Renal cortex interstitium (tissue), 11 donors: ENCODE data around the gene ABHD17A. TPM values are rescaled to one million over a fixed set of nuclear protein-coding genes. Genes with fewer than 3 reads are reported as not detected.

Experiments
- DNase-seq, 11 donors: peaks; one replicate each; pipeline ENCODE4 v3.0.0-alpha.2; 2013; ENCODE audit warnings: low read depth in 9 of 11, low spot score in 4 of 11; ENCODE audit errors: extremely low read depth in 1 of 11
- polyA plus RNA-seq, 3 donors: library from polyadenylated mRNA; unstranded; fragments of 120-200 nt; gene quantifications; one replicate each; pipeline ENCODE4 v1.2.1, GENCODE V29; 2013; ENCODE audit not compliant: insufficient read length in 3 of 3

Gene ABHD17A
- polyA plus RNA-seq, 3 donors = 32.3 to 66.3 (median 55.4) TPM

DNA sequence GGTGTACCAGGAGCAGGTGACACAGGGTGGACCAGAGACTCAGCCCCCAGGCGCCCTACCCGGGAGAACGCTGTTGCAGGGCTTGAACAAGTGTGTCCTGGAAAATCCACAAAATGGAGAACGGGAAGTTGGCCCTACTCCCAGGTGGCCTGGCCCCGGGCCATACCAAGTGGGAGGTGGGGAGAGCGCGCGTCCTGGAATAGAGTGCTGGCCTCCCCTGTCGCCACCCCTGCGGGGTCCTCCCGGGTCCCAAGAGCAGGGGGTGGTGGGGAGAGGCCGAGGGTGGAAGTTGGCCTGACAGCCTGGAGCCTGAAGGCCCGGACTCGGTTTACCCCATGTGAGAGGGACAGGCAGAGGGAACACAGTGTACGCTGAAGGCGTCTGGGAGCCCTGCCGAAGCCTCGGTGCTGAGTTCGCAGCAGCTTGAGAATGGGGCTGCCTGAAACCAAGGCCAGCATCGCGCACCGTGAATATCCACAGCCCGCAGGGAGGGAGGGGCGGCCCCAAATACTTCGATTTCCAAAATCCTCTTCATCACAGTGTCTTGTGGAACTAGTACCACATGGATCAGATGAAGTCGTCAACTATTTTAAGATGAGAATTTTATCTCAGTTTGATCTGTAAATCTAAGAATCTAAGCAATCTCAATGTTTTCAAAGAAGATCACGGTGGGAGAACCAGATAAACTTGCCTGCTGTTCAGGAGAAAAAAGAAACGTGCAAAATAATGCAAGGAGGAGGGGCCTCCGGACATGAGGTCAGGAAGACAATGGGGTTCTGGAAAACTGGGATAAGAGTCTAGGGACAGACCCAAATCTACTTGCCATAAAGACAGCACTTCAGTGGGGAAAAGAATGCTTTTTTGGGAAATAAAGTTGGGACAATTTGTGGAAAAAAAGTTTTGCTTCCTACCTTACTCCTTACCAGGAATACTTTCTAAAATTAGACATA is 11.5 kb downstream of the ABHD17A start:
- DNase-seq = no peak

DNA sequence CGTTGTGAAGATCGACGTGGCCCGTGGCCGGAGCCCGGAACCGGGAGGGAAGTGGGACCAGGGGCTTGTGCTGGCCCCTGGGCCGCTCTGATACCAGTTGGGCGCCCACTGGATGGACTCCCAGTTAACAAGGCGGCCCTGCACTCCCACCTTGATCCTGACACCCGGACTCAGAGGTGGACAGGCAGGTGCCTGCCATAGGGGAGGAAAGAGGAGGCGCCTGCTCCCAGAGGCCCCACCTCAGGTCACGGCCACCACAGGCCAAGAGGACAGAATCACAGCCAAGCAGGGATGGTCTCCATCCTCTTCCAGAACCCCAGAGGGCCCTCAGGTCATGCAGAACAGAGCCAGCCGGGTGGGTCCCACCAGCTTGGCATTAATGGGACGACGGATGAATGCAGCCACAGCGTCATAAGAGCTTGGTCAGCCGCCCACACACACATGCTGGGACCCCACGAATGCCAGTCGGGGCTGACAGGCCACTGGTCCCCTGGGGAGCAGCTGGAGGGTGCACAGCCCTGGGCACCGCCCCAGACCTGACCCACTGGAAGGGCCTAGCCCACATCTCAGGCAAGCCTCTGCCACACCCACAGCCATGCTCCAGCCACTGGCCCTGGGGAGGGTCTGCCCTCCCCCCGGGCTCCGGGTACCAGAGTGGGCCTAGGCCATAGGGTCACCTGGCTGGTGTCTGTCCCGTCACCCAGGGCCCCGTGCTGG is 12.3 kb downstream of the ABHD17A start:
- no peak for DNase-seq

DNA sequence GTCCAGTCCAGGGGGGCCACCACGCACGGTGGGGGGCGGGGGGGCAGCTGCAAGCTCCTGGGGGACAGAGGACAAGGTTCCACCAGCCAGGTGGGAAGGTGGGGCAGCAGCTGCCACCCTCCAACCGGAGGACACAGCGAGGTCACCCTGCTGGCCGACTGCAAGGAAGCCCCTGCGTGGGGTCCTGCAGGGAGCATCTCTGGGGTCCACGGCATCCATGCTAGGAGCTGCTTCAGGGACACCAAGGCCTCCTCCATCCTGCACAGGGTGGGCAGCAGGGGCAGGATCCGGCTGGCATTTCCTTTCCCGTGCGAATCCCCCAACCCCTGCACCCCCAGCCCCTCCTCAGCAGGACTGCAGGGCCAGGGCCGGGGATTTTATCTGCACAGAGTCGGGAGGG is 13.7 kb downstream of the ABHD17A start:
- DNase-seq = no peak

DNA sequence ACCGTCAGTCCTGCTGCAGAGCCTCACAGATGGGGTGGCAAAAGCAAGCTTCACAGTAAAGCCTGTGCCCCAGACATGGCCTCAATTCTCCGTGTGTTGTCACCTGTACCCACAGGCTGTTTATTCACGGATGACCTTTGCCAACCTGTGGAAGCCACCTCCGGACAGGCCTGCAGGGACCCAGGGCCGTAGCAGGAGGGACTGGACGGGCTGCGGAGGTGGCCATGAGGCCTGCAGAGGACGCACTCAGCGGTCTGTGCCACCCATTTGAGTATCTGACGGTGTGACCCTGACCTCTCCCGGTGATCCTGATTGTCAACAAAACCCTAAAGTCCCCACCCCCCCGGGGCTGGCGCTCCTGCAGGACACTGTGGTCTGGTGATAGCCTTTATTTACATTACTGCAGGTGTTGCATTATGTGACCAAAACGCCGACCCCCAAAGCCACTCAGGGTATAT is 14.1 kb downstream of the ABHD17A start:
- DNase-seq = no peak

GRCh38 chr19:1868971-1869370 is 16.3 kb downstream of the ABHD17A start:
- DNase-seq = no peak

DNA sequence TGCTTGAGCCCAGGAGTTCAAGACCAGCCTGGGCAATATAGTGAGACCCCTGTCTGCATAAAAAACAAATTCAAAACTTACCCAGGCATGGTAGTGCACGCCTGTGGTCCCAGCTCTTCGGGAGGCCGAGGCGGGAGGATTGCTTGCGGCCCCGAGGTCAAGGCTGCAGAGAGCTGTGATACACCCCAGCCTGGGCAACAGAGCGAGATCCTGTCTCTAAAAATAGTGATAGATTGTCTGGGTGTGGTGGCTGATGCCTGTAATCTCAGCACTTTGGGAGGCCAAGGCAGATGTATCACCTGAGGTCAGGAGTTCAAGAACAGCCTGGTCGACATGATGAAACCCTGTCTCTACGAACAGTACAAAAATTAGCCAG is 18.0 kb downstream of the ABHD17A start:
- no peak for DNase-seq

GRCh38 chr19:1866693-1867348 is 18.5 kb downstream of the ABHD17A start:
- DNase-seq = no peak

- DNase-seq = no peak
Observed at GRCh38 chr19:1865172-1866010, 19.9 kb downstream of the ABHD17A start.

DNA sequence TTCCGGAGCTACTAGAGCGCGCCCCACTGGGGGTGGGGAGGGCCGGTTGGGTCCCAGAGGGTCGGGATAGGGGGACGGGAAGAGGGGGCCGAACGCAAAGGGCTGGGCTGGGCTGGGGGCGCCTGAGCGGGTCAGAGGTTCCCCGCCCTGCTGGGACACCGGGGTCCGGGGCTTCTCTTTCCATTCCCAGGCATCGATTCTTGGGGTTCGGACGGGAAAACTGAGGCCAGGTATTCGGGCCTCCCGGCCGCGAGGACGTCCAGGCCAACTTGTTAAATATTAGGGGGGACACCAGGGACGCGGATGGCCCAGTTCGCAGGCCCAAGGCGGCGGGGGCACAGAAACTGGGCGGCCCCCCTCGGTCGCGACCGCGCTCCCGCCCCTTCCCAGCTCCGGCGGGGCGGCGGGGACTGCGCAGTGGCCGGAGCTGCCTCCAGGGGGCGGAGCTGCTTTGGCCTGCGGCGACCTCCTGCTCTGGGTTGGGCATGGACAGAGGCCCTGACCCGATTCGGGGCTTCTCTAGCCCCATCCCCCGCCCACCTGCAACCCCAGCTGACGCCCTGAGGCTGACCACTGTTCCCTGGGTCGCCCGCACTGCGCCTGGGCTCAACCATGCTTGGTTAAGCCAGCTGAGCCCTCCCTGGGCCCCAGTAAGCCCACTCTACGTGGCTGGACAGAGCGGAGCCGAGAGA is 20.7 kb downstream of the ABHD17A start:
- no peak for DNase-seq

GRCh38 chr19:1863638-1864479 is 21.4 kb downstream of the ABHD17A start:
- peak in 10 of 11 donors; percentile 63 to 91 (median 84) for DNase-seq

DNA sequence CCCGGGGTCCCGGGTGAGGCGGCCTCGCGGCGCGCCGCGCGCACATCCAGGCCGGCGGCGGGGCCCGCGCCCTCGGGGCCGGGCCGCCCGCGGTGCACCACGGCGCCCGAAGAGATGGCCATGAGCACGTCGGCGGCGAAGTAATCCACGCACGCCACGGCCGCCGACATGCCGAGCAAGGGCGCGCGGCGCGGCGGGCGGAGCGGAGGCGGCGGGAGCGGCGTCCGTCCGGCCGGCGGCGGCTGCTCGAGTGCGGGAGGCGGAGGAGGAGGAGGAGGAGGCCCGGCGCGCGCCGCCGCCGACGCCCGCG is 22.0 kb downstream of the ABHD17A start, which contains the start of gene KLF16:
TSS of gene KLF16 (minus strand) at position 252 of the 310 bp plus-strand sequence. CDS start at position 170, 82 bp downstream.
- no peak for DNase-seq

DNA sequence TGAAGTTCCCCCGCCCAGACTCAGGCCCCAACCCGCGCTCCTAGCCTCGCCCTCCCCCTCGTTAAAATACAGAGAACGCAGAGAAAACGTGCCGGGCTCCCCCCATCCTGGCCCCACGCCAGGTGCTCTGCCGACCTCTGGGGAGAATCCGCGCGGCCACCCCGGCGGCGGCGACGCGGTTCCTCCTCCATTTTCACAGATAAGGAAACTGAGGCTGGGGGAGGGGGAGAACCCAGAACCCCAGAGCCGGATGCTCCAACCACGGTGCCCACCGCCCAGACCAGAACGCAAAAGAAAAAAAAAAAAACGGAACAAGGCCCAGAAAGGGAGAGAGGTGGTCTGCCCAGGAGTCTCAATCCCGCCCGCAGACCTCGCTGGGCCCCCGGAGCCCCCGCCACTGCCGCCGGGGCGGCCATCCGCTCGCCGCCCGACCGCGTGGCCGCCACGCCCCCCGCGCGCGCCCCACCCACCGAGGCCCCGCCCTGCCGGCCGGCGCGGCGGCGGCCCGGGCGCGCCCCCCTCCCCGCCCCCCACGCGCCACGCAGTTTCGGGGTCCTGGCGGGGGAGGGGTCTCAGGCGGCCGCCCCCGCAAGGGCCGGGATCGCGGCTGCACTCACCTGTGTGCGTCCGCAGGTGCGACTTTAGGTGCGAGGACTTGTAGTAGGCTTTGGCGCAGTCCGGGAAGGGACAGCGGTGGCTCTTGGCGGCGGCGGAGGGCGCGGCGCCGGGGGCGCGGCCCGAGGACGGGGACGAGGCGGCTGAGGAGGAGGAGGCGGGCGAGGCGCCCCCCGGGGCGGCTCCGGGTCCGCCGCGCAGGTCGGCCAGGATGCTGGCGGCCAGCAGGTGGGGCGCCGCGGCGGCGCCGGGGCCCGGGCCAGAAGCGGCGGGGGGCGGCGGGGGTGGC is 22.6 kb downstream of the ABHD17A start:
- no peak for DNase-seq

DNA sequence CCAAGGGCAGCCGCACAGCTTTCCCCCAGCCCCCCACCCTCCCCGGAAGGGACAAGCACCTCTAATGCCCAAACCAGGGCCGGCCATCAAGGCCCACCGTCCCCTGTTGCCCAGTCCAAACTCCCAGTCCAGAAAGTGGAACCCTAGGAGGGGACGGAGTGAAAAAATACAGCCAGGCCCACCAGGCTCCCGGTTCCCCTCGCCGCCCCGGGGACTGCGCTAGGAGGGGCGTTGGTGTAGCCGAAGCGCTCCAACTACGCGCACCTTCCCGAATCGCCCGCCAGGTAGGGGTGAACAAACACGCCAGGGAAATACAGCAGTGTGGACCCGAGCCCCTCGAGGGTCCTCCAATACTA is 23.2 kb downstream of the ABHD17A start:
- no peak for DNase-seq

- no peak for DNase-seq
Observed at GRCh38 chr19:1861599-1862031, 23.7 kb downstream of the ABHD17A start.

GRCh38 chr19:1860821-1861598 is 24.3 kb downstream of the ABHD17A start:
- DNase-seq = no peak
